ENCODE data around the gene L3MBTL1.

DNA sequence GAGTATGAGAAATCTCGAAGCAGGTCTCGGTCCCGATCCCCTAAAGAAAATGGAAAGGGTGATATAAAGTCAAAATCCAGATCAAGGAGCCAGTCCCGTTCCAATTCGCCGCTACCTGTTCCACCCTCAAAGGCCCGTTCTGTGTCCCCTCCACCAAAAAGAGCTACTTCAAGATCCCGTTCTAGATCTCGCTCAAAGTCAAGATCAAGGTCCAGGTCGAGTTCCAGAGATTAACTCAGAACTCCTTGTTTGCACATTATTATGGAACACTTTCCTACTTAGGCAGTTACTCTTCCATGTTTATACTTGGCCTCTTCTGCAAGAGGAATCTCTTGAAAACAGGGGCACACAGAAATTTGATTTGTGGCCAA, 46.7 kb upstream of the L3MBTL1 start:
- TF ChIP-seq, protein P1, sequence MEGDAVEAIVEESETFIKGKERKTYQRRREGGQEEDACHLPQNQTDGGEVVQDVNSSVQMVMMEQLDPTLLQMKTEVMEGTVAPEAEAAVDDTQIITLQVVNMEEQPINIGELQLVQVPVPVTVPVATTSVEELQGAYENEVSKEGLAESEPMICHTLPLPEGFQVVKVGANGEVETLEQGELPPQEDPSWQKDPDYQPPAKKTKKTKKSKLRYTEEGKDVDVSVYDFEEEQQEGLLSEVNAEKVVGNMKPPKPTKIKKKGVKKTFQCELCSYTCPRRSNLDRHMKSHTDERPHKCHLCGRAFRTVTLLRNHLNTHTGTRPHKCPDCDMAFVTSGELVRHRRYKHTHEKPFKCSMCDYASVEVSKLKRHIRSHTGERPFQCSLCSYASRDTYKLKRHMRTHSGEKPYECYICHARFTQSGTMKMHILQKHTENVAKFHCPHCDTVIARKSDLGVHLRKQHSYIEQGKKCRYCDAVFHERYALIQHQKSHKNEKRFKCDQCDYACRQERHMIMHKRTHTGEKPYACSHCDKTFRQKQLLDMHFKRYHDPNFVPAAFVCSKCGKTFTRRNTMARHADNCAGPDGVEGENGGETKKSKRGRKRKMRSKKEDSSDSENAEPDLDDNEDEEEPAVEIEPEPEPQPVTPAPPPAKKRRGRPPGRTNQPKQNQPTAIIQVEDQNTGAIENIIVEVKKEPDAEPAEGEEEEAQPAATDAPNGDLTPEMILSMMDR (IDR thresholded peaks at IDR 0.05 in 2 of 3, conservative IDR thresholded peaks at IDR 0.05 in 1 of 3; ENCODE audit: borderline replicate concordance in 1 of 3, insufficient read depth in 1 of 3, low read depth in 2 of 3, low read length in 2 of 3), result no peak
- TF ChIP-seq ZNF274 (IDR thresholded peaks at IDR 0.05; ENCODE audit: low read depth, low read length), result no peak
- no peak for TF ChIP-seq POLR2A (IDR thresholded peaks at IDR 0.05; ENCODE audit: borderline replicate concordance, extremely low read depth, insufficient read depth, insufficient read length)
- TF ChIP-seq CEBPB (IDR thresholded peaks at IDR 0.05; ENCODE audit: low read depth), result no peak
- no peak for TF ChIP-seq JUND (IDR thresholded peaks at IDR 0.05)
- TF ChIP-seq CBX3 (IDR thresholded peaks at IDR 0.05; ENCODE audit: low read depth), result no peak
- TF ChIP-seq EZH2 (IDR thresholded peaks at IDR 0.05), result no peak
- no peak for TF ChIP-seq MAX (IDR thresholded peaks at IDR 0.05)
- no peak for TF ChIP-seq FOSL1 (IDR thresholded peaks at IDR 0.05; ENCODE audit: low read depth)
- TF ChIP-seq SP1 (IDR thresholded peaks at IDR 0.05; ENCODE audit: low read depth), result no peak
- TF ChIP-seq POLR2AphosphoS5 (IDR thresholded peaks at IDR 0.05; ENCODE audit: low read depth, low read length), result no peak
- TF ChIP-seq YY1 (IDR thresholded peaks at IDR 0.05; ENCODE audit: extremely low read depth, insufficient replicate concordance, low read depth, low read length), result no peak
- TF ChIP-seq RAD21 (IDR thresholded peaks at IDR 0.05; ENCODE audit: low read depth), result no peak

Measured in HCT116 (cell line).